HUES48 (cell line): ENCODE data around the gene USP27X.

Experiments used
- H3K27ac ChIP-seq: one replicate; pipeline ENCODE4 v1.7.0; 2013; ENCODE audit warnings: low read depth, low read length, inconsistent platforms
- H3K27me3 ChIP-seq: 2 replicates; pipeline ENCODE4 v1.6.1; 2013; ENCODE audit warnings: mild to moderate bottlenecking, low read length; ENCODE audit not compliant: control insufficient read depth, insufficient read depth
- H3K36me3 ChIP-seq: 2 replicates; pipeline ENCODE4 v1.6.1; 2013; ENCODE audit warnings: low read length; ENCODE audit not compliant: control insufficient read depth, insufficient read depth
- H3K4me1 ChIP-seq: 2 replicates; pipeline ENCODE4 v1.6.1; 2013; ENCODE audit warnings: mild to moderate bottlenecking, low read length; ENCODE audit not compliant: control insufficient read depth, insufficient read depth
- H3K4me3 ChIP-seq: 2 replicates; pipeline ENCODE4 v1.5.1; 2013; ENCODE audit warnings: mild to moderate bottlenecking, low read depth, low read length
- H3K9ac ChIP-seq: 2 replicates; pipeline ENCODE4 v1.6.1; 2013; ENCODE audit warnings: mild to moderate bottlenecking, low read depth, low read length, moderate library complexity
- H3K9me3 ChIP-seq: 2 replicates; pipeline ENCODE4 v1.6.1; 2013; ENCODE audit warnings: low read length; ENCODE audit not compliant: control insufficient read depth, insufficient read depth

The USP27X gene

DNA sequence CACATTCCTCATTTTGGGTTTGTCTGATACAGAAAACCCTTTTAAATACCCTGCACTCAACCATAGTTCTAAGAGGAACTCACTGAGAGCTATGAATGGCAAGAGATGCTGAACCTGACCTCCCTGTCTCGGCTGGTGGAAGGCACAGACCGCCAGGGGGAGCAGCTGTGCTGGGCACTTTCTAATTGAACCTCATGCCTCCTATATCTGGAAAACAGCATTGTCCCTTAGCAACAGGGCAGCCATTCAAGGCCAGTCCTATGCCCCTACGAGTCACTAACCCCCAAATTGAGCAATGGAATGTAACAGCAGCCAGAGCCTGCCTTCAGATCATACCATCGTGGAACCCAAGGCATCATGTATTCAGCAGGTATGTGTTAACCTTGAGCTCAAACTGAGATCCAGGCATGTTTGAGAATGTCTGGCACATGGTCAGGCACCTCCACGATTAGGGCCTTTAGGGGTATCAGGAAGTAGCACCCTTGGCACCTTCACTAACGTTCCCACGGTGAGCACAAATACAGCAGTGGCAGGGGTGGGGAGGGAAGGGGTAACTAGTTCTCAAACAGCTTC lies 5.1 kb downstream of the USP27X start:
- Histone ChIP-seq H3K27ac (no peak overlapping the region), H3K9ac (no peak overlapping the region), H3K9me3 (peaks cover 17% of the 10 kb centered on the region), H3K36me3 (0 out of 2 replicates have a peak, but pooled peaks cover 3% of the 10 kb centered on the region), H3K4me3 (no peak overlapping the region), H3K27me3 (no peaks in the 10 kb centered on the region), H3K4me1 (no peaks in the 10 kb centered on the region)

DNA sequence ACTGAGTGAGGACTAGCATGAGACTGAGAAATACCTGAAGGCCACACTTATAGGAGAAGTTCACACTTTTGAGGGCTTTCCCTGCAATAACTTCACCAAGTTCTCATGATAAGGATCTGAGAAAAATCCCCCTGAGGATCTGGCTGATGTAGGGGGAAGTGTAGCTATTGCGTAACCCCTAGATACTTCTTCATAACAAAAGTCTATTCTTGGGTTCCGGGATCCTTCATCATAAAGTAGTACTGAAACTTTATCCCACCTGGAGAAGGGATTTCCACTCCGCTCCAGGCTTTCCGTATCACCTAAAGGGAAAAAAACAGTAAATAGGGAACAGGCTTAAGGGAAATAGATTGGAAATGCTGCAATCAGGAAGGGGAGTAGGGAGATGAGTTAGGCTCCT lies 13.3 kb downstream of the USP27X start:
- no peaks in the 10 kb centered on the region for H3K4me1 ChIP-seq
- H3K27me3 ChIP-seq, result no peaks in the 10 kb centered on the region
- H3K9me3 ChIP-seq, result peaks cover 17% of the 10 kb centered on the region
- H3K9ac ChIP-seq, result no peak overlapping the region
- H3K27ac ChIP-seq, result no peak overlapping the region
- H3K36me3 ChIP-seq, result no peaks in the 10 kb centered on the region
- no peak overlapping the region for H3K4me3 ChIP-seq

DNA sequence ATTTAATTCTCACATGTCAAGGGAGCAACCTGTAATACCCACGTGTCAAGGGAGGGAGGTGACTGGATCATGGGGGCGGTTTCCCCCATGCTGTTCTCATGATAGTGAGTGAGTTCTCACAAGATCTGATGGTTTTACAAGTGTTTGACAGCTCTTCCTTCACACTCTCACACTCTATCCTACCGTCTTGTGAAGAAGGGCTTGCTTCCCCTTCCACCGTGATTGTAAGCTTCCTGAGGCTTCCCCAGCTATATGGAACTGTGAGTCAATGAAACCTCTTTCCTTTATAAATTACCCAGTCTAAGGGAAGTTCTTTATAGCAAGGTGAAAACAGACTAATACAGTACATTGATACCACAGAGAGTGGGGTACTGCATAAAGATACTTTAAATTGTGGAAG lies 17.7 kb downstream of the USP27X start:
- H3K27me3 ChIP-seq, result peaks cover 10% of the 10 kb centered on the region
- peaks cover 23% of the 10 kb centered on the region for H3K9me3 ChIP-seq
- no peaks in the 10 kb centered on the region for H3K36me3 ChIP-seq
- H3K27ac ChIP-seq, result no peak overlapping the region
- H3K4me1 ChIP-seq, result peaks cover 4% of the 10 kb centered on the region; the same call in 1 of the 2 replicates
- H3K4me3 ChIP-seq, result no peak overlapping the region
- H3K9ac ChIP-seq, result no peak overlapping the region

DNA sequence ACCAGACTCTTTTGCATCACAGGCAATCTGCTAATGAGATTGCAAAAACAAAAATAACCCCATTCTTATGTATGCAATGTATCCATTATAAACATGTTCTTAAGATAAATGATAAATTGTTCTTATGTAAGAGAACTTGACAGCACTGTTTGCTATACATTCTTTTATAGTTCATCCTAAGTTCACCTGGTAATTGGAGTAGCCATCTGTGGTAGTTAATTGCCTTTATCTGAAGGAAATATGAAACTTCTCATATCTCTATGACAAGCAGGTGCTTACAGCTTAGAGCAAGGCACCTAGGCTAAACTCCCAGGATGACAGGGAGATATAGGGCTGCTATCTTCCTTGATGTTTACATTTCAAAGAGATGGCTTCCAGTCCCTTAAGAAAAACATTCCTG lies 21.8 kb downstream of the USP27X start:
- Histone ChIP-seq H3K27me3 (peaks cover 10% of the 10 kb centered on the region), H3K9ac (no peak overlapping the region), H3K27ac (no peak overlapping the region), H3K4me1 (peaks cover 4% of the 10 kb centered on the region; the same call in 1 of the 2 replicates), H3K9me3 (peaks cover 17% of the 10 kb centered on the region), H3K4me3 (no peak overlapping the region; the same call in 1 of the 2 replicates), H3K36me3 (no peaks in the 10 kb centered on the region)

DNA sequence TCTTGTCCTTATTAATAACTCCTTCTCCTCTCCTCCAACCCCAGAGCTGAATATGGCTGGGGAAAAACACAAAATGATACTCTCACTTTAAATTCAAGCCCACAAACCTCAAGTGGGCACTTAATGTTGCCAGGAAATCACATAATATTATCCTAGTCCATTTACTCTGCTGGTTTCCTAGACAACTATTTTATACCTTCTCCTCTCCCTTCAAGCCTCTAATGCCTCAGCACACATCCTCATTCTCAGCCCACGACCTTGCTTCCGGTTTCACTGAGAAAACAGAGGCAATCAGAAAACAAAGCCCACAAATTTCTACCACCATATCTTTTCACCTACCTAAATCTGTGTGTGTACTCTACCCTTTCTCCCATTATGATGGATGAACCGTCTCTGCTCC lies 31.1 kb downstream of the USP27X start:
- Histone ChIP-seq H3K27ac (no peak overlapping the region), H3K9ac (no peak overlapping the region), H3K4me3 (no peak overlapping the region), H3K9me3 (peaks cover 9% of the 10 kb centered on the region; the same call in 1 of the 2 replicates), H3K27me3 (no peaks in the 10 kb centered on the region), H3K4me1 (no peaks in the 10 kb centered on the region), H3K36me3 (no peaks in the 10 kb centered on the region)

DNA sequence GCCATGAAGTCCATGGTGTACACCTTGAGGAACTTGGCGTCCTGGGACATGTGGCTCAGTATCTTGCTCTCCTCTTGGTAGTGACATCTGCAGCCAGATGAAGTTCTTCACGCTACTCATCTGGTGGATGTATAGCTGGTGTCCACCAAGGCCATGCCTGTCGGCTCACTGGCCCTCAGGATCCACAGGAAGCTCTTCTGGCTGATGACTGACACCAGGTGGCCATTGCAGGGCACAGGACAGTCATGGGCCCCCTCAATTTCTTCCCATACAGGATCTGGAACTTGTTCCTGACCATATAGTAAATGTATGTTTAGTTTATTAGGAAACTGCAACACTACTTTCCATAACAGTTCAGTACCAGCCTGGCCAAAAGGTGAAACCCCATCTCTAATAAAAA lies 32.8 kb downstream of the USP27X start:
- H3K4me3 ChIP-seq, result no peak overlapping the region
- H3K4me1 ChIP-seq, result no peaks in the 10 kb centered on the region
- H3K9ac ChIP-seq, result no peak overlapping the region
- no peaks in the 10 kb centered on the region for H3K27me3 ChIP-seq
- H3K36me3 ChIP-seq, result no peaks in the 10 kb centered on the region
- H3K9me3 ChIP-seq, result peaks cover 9% of the 10 kb centered on the region; the same call in 1 of the 2 replicates
- H3K27ac ChIP-seq, result no peak overlapping the region

DNA sequence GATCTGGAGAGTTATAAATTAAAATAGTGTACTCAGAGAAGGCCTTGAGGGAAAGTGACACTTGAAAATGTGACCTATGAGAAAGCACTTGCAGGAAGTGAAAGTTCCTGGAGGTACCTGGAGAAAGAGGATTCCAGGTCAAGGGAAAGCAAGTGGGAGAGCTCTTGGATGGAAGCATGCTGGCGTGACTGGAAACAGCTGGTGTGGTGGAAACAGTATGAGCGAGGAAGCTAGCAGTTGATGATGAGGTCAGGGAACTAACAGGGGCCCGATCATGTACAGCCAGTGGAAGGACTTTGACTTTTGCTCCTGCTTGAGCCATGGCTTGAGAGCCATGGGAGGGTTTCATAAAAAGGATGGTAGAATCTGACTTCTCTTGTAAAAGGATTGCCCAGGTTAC lies 33.6 kb downstream of the USP27X start:
- Histone ChIP-seq H3K4me1 (no peaks in the 10 kb centered on the region), H3K4me3 (no peak overlapping the region), H3K9me3 (peaks cover 8% of the 10 kb centered on the region; the same call in 1 of the 2 replicates), H3K27me3 (no peaks in the 10 kb centered on the region), H3K27ac (no peak overlapping the region), H3K36me3 (no peaks in the 10 kb centered on the region), H3K9ac (no peak overlapping the region)

DNA sequence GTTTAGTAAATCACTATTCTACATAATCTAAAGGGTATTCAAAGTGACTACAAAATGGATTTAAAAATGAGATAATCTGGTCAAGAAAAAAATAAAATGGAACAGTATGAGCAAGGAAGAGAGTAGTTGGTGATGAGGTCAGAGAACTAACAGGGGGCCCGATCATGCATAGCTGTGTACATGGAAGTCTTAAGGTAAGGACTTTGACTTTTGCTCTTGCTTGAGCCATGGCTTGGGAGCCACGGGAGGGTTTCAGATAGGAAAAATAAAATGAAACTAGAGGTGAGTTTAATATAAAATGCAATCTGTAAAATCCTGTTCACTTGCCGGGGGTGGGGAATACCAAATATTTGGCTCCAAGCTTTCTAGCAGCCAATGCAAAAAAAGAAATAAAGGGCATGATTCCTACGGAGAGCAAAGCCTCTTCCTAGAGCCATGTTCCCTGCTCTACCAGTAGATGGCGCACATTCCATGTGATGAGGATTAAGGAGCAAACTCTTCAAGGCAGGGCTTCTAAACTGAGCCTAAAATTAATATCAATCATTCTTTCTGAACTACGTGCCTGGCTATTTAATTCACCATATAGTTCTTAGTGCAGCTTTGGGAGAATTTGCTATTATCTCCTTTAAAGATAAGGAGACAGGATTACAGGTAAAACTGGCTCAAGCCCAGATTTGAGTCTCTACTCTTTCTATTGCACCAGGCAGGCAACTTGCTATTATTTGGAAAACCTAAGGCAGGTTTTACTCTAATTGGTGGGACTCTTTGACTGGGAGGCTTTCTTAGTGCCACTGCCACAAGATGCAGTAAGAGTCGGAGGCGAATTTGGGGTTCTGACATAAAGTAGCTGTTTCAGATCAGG lies 36.3 kb downstream of the USP27X start:
- Histone ChIP-seq H3K36me3 (no peaks in the 10 kb centered on the region), H3K4me1 (no peaks in the 10 kb centered on the region), H3K9me3 (no peaks in the 10 kb centered on the region; the same call in 1 of the 2 replicates), H3K9ac (no peak overlapping the region), H3K27me3 (no peaks in the 10 kb centered on the region), H3K4me3 (no peak overlapping the region), H3K27ac (no peak overlapping the region)

DNA sequence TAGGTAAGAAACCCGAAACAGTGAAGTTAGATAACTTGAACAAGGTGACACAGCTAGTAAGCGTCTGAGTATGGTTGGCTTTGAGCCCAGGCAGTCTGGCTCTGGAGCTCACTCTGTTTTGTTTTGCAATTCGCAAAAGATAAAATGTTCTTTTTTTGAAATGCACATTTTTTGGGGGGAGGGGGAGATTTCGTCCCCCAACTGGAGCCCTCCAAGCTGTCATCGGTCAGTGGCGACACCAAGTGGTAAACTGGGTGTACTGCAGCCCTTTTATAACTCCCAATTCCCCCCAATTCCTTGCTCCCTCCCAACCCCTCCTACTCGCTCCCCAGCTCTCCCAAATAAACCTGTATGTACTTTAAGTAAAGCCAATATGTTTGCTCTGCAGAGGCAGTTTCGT lies 40.3 kb downstream of the USP27X start:
- Histone ChIP-seq H3K36me3 (no peaks in the 10 kb centered on the region), H3K4me1 (no peaks in the 10 kb centered on the region; the same call in 1 of the 2 replicates)

DNA sequence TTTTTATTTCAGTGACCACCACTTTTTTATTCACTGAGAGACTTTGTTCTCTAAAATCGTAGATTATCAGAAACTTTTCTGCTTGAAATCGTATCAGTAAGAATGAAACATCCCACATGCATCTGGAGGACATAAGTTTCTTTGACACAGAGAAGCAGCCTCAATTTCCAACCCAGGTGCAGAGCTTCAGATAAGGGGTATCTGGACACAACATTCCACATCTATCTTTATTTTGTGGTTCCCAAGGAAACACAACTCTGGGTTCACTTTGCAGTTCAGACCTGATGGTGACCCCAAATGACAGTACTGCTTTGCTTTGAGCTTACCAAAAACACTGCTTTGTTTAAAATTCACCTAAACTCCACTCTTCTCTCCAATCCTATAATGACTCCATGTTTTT lies 41.8 kb downstream of the USP27X start:
- H3K9me3 ChIP-seq, result 0 out of 2 replicates have a peak, but pooled peaks cover 9% of the 10 kb centered on the region
- no peak overlapping the region for H3K9ac ChIP-seq
- H3K27me3 ChIP-seq, result peaks cover 11% of the 10 kb centered on the region
- H3K27ac ChIP-seq, result no peak overlapping the region
- H3K4me3 ChIP-seq, result no peak overlapping the region
- H3K4me1 ChIP-seq, result no peaks in the 10 kb centered on the region; the same call in 1 of the 2 replicates
- no peaks in the 10 kb centered on the region for H3K36me3 ChIP-seq

More for the DNA sequence above, 40.3 kb downstream of the USP27X start:
- Histone ChIP-seq H3K27me3 (peaks cover 11% of the 10 kb centered on the region), H3K9me3 (0 out of 2 replicates have a peak, but pooled peaks cover 3% of the 10 kb centered on the region), H3K27ac (no peak overlapping the region), H3K4me3 (no peak overlapping the region), H3K9ac (no peak overlapping the region)
